ENCODE results near the gene PUDP.

Gene PUDP

DNA sequence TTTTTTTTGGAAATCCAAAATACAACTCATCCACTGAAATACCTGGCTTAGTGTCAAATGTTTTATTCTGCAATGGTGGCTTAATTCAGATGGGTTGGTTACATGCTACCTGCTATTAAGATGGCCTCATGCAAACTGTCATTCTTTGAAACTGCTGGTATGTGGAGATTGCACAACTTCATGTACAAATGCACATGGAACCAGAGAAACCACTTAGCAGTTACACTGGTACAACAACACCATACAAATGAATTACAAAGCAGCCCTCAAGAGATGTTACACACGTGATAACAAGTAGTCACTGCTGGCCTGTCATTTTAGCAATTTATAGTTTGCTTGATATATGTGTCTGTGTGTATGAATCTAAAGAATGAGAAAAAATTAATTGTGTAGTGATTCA is 85.0 kb downstream of the PUDP start:
- Histone ChIP-seq H3K9me3 (ENCODE audit: control insufficient read depth, insufficient read depth, low read length) (no peaks in the 10 kb centered on the region), H3K27ac (ENCODE audit: low read depth, low read length) (no peak overlapping the region), H3K27me3 (ENCODE audit: control insufficient read depth, low read length) (no peaks in the 10 kb centered on the region), H4K20me1 (ENCODE audit: control insufficient read depth, insufficient read depth, low read depth, low read length) (no peaks in the 10 kb centered on the region), H3F3A (ENCODE audit: control insufficient read depth, insufficient read depth) (no peaks in the 10 kb centered on the region), H3K4me2 (ENCODE audit: low read length) (no peak overlapping the region), H3K36me3 (ENCODE audit: control insufficient read depth, low read length) (peaks cover 27% of the 10 kb centered on the region), H3K9me2 (replicated peaks; ENCODE audit: control insufficient read depth, low read length) (no peaks in the 10 kb centered on the region), H3K4me1 (ENCODE audit: control insufficient read depth, low read length) (peaks cover 24% of the 10 kb centered on the region), H3K4me3 (ENCODE audit: low read length) (no peak overlapping the region), H3K79me2 (ENCODE audit: control insufficient read depth, low read length) (peaks cover 20% of the 10 kb centered on the region)
- TF ChIP-seq, protein P1, sequence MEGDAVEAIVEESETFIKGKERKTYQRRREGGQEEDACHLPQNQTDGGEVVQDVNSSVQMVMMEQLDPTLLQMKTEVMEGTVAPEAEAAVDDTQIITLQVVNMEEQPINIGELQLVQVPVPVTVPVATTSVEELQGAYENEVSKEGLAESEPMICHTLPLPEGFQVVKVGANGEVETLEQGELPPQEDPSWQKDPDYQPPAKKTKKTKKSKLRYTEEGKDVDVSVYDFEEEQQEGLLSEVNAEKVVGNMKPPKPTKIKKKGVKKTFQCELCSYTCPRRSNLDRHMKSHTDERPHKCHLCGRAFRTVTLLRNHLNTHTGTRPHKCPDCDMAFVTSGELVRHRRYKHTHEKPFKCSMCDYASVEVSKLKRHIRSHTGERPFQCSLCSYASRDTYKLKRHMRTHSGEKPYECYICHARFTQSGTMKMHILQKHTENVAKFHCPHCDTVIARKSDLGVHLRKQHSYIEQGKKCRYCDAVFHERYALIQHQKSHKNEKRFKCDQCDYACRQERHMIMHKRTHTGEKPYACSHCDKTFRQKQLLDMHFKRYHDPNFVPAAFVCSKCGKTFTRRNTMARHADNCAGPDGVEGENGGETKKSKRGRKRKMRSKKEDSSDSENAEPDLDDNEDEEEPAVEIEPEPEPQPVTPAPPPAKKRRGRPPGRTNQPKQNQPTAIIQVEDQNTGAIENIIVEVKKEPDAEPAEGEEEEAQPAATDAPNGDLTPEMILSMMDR (IDR thresholded peaks at IDR 0.05; ENCODE audit: low read depth, low read length, poor library complexity, severe bottlenecking) = no peak
- no peak for TF ChIP-seq EZH2phosphoT487 (IDR thresholded peaks at IDR 0.05; ENCODE audit: borderline replicate concordance, low read length)

DNA sequence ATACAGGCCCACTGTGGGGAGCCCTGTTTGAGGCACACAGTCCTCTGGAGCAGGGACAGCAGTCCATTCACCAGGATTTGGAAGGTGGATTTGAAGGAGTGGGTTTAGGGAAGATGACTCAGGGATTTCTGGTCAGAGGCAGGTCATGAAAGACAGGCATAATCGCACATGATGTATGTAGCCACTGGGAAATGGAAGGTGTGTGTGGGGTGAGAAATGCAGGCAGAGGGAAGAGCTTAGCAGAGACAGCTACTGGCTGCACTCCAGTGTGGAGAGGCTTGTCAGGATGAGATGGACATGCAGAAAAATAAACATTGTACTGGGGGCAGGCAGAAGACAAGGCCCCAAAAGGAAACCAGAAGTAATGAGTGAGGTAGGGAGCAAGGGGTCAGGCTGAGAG is 85.7 kb downstream of the PUDP start:
- no peak for TF ChIP-seq EZH2phosphoT487 (IDR thresholded peaks at IDR 0.05; ENCODE audit: borderline replicate concordance, low read length)
- TF ChIP-seq, protein P1 (IDR thresholded peaks at IDR 0.05; ENCODE audit: low read depth, low read length, poor library complexity, severe bottlenecking) = no peak
- H3K36me3 ChIP-seq (ENCODE audit: control insufficient read depth, low read length) = peaks cover 34% of the 10 kb centered on the region
- no peaks in the 10 kb centered on the region for H4K20me1 ChIP-seq (ENCODE audit: control insufficient read depth, insufficient read depth, low read depth, low read length)
- no peaks in the 10 kb centered on the region for H3K9me2 ChIP-seq (replicated peaks; ENCODE audit: control insufficient read depth, low read length)
- no peak overlapping the region for H3K4me2 ChIP-seq (ENCODE audit: low read length)
- no peak overlapping the region for H3K27ac ChIP-seq (ENCODE audit: low read depth, low read length)
- peaks cover 24% of the 10 kb centered on the region for H3K4me1 ChIP-seq (ENCODE audit: control insufficient read depth, low read length)
- H3K27me3 ChIP-seq (ENCODE audit: control insufficient read depth, low read length) = no peaks in the 10 kb centered on the region
- H3K4me3 ChIP-seq (ENCODE audit: low read length) = no peak overlapping the region
- H3K79me2 ChIP-seq (ENCODE audit: control insufficient read depth, low read length) = peaks cover 17% of the 10 kb centered on the region
- H3K9me3 ChIP-seq (ENCODE audit: control insufficient read depth, insufficient read depth, low read length) = no peaks in the 10 kb centered on the region
- H3F3A ChIP-seq (ENCODE audit: control insufficient read depth, insufficient read depth) = no peaks in the 10 kb centered on the region

DNA sequence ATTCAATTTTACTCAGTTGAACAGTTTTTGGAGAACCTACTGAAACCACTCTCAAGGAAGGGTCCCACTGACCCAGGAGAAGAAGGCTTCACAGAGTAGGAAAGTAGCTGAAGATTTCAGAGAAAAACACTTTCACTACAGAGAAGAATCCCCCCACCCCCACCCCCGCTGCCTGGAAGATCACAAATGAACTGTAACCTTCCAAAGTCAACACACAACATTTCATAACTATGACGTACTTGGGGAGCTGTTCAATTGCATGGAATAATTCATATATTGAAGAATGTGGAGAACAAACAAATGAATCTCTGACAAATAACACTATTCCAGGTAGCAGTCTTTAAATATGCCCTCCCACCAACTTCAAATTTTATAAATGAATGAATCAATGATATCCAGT is 86.5 kb downstream of the PUDP start:
- H3F3A ChIP-seq (ENCODE audit: control insufficient read depth, insufficient read depth) = no peaks in the 10 kb centered on the region
- H3K9me2 ChIP-seq (replicated peaks; ENCODE audit: control insufficient read depth, low read length) = no peaks in the 10 kb centered on the region
- TF ChIP-seq, protein P1 (IDR thresholded peaks at IDR 0.05; ENCODE audit: low read depth, low read length, poor library complexity, severe bottlenecking) = no peak
- TF ChIP-seq EZH2phosphoT487 (IDR thresholded peaks at IDR 0.05; ENCODE audit: borderline replicate concordance, low read length) = no peak
- H3K27me3 ChIP-seq (ENCODE audit: control insufficient read depth, low read length) = no peaks in the 10 kb centered on the region
- H3K79me2 ChIP-seq (ENCODE audit: control insufficient read depth, low read length) = peaks cover 11% of the 10 kb centered on the region; the same call in 1 of the 2 replicates
- H3K9me3 ChIP-seq (ENCODE audit: control insufficient read depth, insufficient read depth, low read length) = no peaks in the 10 kb centered on the region
- H4K20me1 ChIP-seq (ENCODE audit: control insufficient read depth, insufficient read depth, low read depth, low read length) = no peaks in the 10 kb centered on the region
- no peak overlapping the region for H3K4me3 ChIP-seq (ENCODE audit: low read length)
- peaks cover 42% of the 10 kb centered on the region for H3K36me3 ChIP-seq (ENCODE audit: control insufficient read depth, low read length)
- peaks cover 25% of the 10 kb centered on the region for H3K4me1 ChIP-seq (ENCODE audit: control insufficient read depth, low read length)
- no peak overlapping the region for H3K4me2 ChIP-seq (ENCODE audit: low read length)
- no peak overlapping the region for H3K27ac ChIP-seq (ENCODE audit: low read depth, low read length)

Data from DOHH2 (cell line).